Measurements from ENCODE around the gene ANKRD24.
"Not testable (repeated sequence)": the region's sequence is repeated elsewhere in the genome, so short reads cannot be mapped to it uniquely, and the experiment has no call there.

The ANKRD24 gene

DNA sequence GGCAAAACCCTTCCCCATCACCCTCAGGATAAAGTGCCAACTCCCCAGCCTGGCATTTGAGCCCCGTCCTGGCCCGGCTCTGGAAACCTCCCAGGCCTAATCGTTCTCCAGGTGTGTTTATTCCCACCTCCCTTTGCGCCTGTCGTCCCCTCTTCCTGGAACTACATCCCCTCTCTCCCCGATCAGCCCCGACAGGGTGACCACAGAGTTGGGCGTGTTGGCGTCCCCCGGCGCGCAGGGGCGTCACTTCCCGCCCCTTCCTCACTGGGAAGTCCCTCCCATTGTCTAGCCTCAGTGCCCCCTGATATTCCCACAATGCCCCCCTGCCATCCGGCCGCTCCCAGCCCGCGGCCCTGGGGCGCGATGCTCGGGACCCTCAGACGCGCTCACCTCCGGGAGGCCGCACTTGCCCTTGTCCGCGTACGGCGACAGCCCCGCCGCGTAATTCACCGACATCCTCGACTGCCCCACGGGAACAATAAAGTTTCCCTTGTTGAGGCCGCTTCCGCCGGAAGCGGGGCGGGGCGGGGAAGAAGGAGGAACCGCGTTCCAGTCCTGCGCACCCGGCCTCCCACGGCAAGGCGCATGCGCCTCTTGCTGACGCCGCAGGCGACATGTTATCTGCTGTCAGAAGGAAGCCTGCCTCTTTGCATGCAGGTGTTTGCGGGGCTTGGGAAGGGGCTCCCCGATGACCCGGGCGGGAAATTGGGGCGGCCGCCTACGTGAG is at the start of gene ANKRD24, which contains the start of gene SIRT6:
TSS of gene ANKRD24 (plus strand) at position 606 of the 727 bp plus-strand sequence. CDS start 3,737 bp downstream, outside the sequence.
TSS of gene SIRT6 (minus strand) at position 480 of the 727 bp plus-strand sequence. CDS start at position 456, 24 bp downstream.
- DNase-seq: peak; percentile 83 to 91

DNA sequence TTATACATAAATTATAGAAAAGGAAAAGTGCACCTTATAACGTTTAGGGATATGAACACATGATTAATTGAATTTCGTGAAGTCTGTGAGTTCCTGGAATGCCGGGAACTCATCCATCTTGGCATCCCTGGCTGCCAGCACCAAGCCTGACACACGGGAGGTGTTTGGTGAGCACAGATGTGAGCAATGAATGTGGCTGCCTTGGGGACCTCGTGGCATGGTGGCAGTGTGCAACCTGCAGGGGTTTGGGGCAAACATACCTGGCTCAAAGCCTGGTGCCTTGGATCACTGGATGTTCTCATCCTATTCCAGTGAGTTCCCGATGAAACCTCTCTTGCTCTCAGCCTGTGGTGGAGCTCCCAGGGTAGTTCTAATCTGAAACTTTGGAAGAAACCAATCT is 48.1 kb upstream of the ANKRD24 start:
- DNase-seq: no peak

DNA sequence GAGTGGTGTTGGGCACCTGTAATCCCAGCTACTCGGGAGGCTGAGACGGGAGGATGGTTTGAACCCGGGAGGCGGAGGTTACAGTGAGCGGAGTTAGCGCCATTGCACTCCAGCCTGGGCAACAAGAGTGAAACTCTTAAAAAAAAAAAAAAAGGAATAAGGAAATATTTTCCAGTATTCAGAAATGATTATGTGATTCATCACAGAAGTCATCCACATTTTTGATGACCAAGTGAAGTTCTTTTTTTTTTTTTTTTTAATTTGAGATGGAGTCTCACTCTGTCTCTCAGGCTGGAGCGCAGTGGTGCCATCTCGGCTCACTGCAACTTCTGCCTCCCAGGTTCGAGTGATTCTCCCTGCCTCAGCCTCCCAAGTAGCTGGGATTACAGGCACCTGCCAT is 47.1 kb upstream of the ANKRD24 start:
- not testable (repeated sequence) for DNase-seq

DNA sequence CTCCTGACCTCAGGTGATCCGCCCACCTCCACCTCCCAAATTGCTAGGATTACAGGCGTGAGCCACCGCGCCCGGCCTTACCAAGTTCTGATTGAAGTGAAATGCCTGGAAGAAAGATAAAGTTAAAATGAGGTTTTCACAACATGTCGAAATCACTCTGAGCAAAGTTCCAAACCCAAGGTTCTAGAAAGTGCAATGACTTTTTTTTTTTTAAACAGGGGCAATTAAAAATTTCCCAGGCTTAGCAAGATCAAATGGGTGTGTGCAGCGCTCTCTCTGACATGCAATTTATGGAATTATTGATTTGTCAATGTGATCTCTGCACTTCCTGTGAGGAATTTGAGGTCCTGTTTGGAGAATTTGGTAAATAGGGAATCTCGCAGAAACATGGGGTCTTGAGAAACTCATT is 45.8 kb upstream of the ANKRD24 start:
- DNase-seq: no peak

DNA sequence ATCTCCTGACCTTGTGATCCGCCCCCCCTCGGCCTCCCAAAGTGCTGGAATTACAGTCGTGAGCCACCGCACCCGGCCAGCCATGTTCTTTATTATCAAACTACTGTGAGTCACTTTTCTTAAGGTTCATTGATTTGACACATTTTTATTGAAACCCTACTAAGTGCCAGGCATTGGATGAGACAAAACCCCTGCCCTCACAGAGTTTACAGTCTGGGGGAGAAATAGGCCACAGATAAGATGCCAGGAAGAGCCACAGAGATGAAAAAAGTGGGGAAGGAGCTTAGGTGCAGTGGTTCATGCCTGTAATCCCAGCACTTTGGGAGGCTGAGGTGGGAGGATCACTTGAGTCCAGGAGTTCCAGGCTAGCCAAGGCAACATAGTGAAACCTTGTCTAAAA is 44.0 kb upstream of the ANKRD24 start:
- no peak for DNase-seq

DNA sequence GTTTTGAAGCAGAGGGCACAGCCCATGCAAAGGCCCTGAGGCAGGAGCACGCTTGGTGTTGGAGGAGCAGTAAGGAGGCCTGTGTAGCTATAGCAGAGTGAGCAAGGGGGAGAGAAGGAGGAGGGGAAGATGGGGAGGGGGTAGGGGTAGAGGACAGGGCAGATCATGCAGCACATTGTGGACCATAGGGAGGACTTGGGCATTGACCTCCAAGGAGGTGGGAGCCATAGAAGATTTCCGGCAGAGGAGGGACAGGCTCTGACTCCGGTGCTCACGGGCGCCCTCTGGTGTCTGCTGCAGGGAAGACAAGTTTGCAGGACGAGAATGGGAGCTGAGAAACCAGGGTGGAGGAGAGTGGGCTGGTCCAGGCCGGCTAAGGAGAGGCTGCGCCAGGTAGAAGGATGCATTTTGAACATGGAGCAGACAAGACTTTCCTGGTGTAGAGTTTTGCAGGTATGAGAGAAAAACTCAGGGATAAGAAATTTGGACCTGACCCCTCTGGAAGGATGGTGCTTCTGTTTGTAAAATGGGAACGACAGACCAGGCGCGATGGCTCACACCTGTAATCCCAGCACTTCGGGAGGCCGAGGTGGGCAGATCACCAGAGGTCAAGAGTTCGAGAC is 42.8 kb upstream of the ANKRD24 start:
- peak; percentile 14 to 19 for DNase-seq

DNA sequence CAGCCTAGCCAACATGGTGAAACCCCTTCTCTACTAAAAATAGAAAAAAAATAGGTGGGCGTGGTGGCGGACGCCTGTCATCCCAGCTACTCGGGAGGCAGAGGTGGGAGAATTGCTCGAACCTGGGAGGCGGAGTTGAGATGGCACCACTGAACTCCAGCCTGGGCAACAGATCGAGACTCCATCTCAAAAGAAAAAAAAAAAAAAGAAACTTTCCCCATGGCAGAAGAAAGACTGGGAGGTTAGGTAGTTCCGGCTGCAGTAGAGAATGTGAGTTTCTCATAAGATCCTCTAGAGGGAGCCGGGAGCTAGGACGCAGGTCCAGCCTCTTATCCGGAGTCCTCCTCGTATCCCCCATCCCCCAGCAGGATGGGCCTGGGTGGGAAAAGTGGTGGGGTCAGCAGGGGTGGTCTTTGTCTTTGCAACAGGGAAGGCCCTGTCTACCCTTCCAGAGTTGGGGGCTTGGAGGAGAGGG is 42.2 kb upstream of the ANKRD24 start:
- peak; percentile 33 to 52 for DNase-seq

DNA sequence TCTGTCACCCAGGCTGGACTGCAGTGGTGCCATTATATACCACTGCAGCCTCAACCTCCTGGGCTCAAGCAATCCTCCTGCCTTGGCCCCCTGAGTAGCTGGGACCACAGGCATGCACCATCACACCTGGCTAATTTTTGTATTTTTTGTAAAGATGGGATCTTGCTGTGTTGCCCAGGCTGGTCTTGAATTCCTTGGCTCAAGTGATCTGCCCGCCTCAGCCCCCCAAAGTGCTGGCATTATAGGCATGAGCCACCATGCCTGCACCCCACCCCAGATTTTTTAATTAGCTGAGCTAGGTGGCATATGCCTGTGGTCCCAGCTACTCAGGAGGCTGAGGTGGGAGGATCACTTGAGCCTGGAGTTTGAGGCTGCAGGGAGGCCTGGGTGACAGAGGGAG is 39.6 kb upstream of the ANKRD24 start:
- not testable (repeated sequence) for DNase-seq

DNA sequence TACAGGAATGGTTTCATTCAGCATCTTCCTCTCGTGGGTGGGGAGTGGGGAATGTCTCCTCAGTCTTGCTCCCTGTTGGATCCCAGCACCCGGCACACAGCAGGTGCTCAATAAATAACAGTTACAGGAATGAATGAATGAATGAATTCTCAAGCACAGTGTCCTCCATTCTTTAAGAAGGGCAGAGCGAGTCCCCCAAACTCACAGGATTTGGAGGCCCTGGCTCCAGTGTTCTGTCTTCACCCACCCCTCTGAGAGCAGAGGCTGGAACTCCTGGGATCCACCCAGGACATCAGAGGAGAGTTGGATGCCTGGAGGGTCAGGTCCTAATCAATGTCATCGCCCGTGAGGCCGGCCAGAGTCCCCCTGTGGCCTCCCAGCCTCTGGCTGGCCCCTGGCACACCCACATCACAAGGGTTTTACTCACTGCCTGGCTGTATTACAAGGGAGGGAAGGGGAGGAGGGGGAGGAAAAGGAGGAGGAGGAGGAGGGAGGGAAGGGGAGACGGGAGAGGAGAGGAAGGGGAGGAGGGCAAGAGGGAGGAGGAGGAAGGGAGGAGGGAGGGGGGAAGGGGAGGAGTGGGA is 37.7 kb upstream of the ANKRD24 start:
- no peak for DNase-seq

DNA sequence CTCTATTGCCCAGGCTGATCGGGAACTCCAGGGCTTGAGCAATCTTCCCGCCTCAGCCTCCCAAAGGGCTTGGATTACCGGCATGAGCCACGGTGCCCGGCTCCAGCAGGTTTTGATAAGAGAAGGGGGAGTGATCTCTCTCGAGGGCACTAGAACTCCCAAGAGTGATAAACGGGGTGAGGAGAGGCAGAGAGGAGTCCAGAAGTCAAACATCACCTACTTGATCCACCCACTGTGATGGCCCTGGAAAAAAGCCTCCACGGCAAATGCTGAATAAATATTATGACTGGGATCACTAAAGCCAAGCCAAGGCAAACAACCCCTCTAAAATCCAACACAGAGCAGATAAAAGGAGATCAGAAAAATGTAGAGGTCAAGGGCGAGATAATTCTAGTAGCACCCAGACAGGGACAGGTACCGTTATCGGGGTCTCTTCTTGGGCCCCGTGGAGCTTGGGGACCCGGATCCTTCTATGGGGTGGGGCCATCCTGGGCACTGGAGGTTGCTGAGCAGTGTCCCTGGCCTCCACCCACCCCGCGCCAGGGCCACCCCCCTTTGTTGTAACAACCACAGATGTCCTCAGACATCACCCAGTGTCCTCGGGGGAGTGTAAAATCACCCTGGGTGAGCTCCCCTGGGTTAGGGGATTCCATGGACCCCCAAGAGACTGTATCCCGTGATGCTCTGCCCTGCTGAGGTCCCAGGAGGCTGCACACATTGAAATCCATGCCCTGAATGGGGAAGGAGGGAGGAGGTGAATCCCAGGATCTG is 32.8 kb upstream of the ANKRD24 start:
- no peak for DNase-seq

DNA sequence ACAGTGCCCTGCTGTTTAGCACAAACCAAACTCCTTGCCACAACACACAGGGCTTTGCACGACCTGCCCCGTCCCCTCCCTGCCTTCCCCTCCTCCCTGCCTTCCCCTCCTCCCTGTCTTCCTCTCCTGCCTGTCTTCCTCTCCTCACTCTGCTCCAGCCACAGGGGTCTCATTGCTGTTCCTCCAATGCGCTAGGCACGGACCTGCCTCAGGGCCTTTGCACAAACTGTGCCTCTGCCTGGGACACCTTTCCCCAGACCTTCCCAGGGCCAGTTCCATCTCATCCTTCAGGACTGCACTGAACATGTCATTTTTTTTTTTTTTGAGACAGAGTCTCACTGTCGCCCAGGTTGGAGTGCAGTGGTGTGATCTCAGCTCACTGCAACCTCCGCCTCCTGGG is 30.9 kb upstream of the ANKRD24 start:
- DNase-seq: no peak

DNA sequence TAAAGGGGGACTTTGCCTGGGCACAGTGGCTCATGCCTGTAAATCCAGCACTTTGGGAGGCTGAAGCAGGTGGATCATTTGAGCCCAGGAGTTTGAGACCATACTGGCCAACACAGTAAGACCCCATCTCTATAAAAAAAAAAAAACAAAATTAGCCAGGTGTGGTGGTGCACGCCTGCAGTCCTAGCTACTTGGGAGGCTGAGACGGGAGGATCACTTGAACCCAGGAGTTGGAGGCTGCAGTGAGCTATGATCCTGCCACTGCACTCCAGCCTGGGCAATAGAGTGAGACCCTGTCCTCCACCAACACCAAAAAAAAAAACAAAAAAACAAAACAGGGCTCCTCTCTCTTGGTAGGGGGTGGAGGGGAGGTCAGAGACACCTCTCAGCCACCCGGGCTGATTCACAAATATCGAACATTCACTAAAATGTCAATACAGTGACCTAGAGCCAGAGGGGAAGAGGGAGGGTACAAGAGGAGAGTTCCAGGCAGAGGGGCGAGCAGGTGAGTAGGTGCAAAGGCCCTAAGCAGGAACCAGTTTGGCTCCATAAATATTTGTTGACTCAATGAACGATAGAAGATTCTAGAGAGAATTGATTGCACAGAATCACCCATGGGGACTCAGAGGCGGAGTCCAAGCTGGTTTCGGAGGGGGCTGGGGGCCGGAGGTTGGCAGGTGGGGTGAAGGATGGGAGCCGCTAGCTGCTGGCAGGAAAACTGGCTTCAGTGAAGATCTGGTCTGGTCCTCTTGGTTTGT is 30.1 kb upstream of the ANKRD24 start:
- DNase-seq: no peak

DNA sequence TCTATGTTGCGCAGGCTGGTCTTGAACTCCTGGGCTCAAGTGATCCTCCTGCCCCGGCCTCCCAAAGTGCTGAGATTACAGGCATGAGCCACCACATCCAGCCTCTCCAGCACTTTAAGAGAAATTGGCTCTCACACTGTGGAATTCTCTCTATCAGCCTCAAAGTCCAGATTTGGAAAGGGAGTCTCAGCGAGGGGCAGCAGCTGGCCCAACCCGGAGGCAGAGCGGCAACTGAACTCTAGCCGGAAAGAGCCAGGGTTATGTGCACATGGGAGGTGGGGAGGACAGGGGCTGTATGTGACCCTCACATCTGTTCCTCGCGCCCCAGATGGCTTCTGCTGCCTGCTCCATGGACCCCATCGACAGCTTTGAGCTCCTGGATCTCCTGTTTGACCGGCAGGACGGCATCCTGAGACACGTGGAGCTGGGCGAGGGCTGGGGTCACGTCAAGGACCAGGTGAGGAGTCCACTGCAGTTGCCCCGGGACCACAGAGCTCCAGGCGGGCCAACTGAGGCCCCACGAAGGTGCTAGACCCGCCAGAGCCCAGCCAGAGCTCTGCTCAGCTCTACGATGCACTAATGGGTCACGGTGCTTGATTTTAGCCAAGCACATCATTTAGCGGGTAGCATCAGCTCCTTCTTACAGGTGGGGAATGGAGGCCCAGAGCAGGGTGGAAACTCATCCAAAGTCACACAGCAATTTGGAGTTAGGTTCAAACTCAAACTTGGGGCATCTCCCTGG is 27.7 kb upstream of the ANKRD24 start:
- DNase-seq: no peak

DNA sequence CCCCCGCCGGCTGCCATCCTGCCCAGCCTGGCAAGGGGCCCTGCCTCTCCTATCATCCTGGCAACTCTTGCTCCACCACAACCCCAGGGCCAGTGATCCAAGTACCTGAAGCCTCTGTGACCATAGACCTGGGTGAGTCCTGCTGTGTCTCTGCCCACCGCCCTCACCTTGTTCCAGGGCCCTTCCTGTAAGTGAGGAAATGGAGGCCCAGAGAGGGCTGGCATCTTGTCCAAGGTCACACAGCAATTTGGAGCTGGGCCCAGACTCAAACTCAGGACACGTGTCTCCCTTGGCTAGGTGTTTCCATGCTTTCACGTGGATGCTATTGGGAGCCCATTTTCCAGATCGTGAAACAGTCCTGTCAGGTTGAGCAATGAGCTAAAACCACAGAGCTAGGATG is 25.3 kb upstream of the ANKRD24 start:
- no peak for DNase-seq

DNA sequence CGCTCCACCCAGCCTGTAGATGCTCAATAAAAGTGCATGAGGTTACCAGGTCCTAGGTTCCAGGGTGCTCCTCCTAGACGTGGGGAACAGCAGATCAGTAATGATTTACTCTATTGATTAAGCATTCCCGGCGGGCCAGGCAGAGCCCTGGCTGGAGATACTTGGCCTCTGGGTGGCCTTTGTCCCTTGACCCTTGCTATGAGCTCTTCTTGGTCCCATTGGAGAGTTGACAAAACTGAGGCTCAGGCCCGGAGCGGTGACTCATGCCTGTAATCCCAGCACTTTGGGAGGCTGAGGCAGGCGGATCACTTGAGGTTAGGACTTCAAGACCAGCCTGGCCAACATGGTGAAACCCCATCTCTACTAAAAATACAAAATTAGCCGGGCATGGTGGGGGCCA is 24.5 kb upstream of the ANKRD24 start:
- not testable (repeated sequence) for DNase-seq

DNA sequence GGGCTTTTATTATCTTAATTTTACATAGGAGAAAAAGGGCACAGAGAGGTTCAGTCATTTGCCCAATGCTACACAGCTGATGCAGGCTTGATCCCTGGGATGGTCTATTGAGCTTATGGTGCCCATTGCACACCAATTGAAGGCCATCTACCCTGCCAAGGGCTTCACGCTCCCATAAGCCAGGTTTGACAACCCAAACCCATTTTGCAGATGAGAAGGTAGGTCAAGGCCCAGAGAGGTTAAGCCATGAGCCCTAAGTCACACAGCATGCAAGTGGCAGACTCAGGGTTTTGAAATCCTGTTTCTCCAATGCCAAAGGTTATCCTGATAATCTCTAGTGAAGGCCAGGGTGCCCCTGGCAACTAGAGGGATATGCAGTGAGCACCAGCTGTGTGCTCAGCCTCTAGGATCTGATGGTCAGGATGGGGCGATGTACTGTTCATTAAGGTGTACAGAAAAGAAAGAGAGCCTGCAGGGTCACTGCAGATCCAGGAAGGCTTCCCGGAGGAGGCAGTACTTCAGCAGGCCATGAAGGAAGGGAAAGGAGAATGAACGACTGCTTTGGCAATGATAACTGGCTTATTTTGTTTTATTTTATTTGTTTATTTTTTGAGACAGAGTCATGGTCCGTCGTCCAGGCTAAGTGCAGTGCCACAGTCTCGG is 20.9 kb upstream of the ANKRD24 start:
- DNase-seq: no peak

DNA sequence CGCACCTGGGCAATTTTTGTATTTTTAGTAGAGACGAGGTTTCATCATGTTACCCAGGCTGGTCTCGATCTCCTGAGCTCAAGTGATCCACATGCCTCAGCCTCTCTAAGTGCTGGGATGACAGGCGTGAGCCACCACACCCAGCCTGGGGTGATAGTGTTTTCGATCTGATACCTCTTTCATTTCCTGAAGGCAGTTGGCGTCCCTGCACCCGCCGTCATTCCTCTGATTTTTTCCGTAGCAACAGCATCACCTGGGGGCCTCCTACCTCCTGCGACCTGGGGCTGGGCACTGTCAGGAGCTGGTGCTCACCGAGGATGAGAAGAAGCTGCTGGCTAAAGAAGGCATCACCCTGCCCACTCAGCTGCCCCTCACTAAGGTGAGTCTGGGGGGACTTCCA is 18.2 kb upstream of the ANKRD24 start:
- no peak for DNase-seq

DNA sequence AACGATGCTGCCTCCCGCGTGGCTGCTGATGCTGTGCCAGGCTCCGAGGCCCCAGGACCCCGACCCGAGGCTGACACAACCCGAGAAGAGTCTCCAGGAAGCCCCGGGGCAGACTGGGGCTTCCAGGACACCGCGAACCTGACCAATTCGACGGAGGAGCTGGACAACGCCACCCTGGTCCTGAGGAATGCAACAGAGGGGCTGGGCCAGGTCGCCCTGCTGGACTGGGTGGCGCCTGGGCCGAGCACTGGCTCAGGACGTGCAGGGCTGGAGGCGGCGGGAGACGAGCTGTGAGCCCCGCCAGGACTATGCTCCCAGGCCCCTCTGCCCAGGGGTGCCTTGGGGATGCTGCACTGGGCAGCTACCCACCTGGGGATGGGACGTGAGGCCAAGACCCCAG is 10.8 kb upstream of the ANKRD24 start:
- no peak for DNase-seq

DNA sequence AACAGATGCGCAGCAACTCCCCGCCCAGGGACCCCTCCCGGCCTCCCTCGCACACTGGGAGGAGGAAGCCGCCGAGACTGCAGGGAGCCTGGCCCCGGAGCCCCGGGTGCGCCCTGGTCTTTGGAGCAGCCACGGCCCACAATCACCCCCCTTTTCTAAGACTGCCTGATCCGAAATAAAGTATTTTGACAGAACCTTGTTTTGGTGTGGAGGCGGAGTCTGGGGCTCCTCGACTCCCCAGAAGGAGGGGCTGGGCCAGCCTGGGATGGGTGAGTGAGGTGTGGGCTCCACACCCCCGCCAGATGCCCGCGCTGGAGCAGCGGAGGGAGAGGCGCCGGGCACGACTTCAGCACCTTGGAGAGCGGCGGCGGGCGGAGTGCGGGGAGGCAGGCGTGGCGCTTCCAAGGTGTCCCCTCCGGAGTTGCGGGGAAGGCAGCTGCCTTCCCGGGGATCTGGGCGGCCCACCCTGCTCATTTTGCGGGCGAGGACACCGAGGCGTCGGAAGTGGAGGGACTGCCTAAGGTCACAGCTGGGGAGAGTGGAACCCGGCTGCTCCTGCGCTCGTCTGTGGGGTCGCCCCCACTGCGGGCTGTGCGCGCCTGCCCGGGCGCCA is 9.5 kb upstream of the ANKRD24 start:
- no peak for DNase-seq

DNA sequence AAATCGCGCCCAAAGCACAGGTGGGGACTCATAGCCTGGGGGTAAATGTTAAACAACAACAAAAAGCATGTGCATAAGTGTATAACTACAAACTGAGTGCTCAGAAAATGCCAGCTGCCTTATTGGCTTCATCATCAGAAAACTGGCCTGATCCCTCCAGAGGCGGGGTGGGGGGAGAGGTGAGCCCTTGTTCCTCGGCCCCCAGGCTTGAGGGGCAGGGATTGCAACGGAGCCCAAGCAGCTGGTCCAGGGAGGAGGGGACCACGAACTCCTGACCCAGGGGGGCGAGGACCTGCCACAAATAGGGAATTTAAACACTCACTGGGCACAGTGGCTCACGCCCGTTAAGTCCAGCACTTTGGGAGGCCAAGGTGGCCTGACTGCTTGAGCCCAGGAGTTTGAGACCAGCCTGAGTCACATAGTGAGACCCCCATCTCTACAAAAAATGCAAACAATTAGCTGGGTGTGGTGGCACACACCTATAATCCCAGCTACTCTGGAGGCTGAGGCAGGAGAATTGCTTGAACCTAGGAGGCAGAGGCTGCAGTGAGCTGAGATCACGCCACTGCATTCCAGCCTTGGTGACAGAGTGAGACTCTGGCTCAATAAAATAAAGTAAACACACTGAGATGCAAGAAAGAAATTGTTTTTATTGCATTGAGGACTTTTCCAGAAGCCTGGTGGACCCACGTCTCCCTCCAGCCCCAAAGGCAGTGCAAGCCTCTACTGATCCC is 8.8 kb upstream of the ANKRD24 start:
- DNase-seq: no peak
